OCI-LY3 (cell line): ENCODE data around the gene MED22.

ENCODE experiments used
- H2AFZ ChIP-seq: fragments of 200-600, 300-600 bp; shearing (Covaris generic); 2 replicates; pipeline ENCODE4 v1.6.0; 2014; ENCODE audit warnings: antibody characterized with exemption, low read depth, low read length
- H3K27ac ChIP-seq: fragments of 200-600, 300-600 bp; sonication (generic); 2 replicates; pipeline ENCODE4 v1.5.1; 2014; ENCODE audit warnings: mild to moderate bottlenecking, low read length, moderate library complexity, mixed read lengths
- H3K27me3 ChIP-seq: fragments of 200-600, 300-600 bp; sonication (generic); 2 replicates; pipeline ENCODE4 v1.6.1; 2014; ENCODE audit warnings: low read depth, low read length, mixed read lengths
- H3K36me3 ChIP-seq: fragments of 200-600, 300-600 bp; sonication (generic); replicated peaks from 2 replicates; pipeline ENCODE3; 2014; ENCODE audit warnings: low read depth, low read length, mixed read lengths
- H3K4me1 ChIP-seq: fragments of 300-600, 200-600 bp; sonication (generic); 2 replicates; pipeline ENCODE4 v1.6.1; 2014; ENCODE audit warnings: low read length, mixed read lengths
- H3K4me2 ChIP-seq: fragments of 200-600, 300-600 bp; sonication (generic); 2 replicates; pipeline ENCODE4 v1.6.1; 2014; ENCODE audit warnings: low read length, mixed read lengths
- H3K4me3 ChIP-seq: fragments of 300-600, 200-600 bp; sonication (generic); 2 replicates; pipeline ENCODE4 v1.5.1; 2014; ENCODE audit warnings: antibody characterized with exemption, mild to moderate bottlenecking, low read length, moderate library complexity
- H3K79me2 ChIP-seq: fragments of 300-600, 200-600 bp; shearing (Covaris generic); 2 replicates; pipeline ENCODE4 v1.6.1; 2014; ENCODE audit warnings: mild to moderate bottlenecking, low read length, mixed read lengths
- H3K9ac ChIP-seq: fragments of 300-600, 200-600 bp; shearing (Covaris generic); 2 replicates; pipeline ENCODE4 v1.6.0; 2014; ENCODE audit warnings: mild to moderate bottlenecking, low read length, moderate library complexity
- H3K9me3 ChIP-seq: fragments of 200-600, 300-600 bp; shearing (Covaris generic); 2 replicates; pipeline ENCODE4 v1.6.1; 2014; ENCODE audit warnings: low read length, mixed read lengths; ENCODE audit not compliant: insufficient read depth
- H4K20me1 ChIP-seq: fragments of 200-600, 300-600 bp; sonication (generic); 2 replicates; pipeline ENCODE4 v1.6.1; 2016; ENCODE audit warnings: low read length, mixed read lengths; ENCODE audit not compliant: insufficient read depth
- CTCF ChIP-seq: fragments of 200-600, 300-600 bp; sonication (generic); IDR thresholded peaks from 2 replicates; pipeline ENCODE4 v1.5.1; 2014; ENCODE audit warnings: antibody characterized with exemption, low read length, low read depth
- EZH2phosphoT487 ChIP-seq: fragments of 200-600 bp; shearing (Covaris generic); IDR thresholded peaks from 2 replicates; pipeline ENCODE4 v1.6.1; 2018; ENCODE audit warnings: antibody characterized with exemption, mixed run types, low read depth

Gene MED22

GRCh38 chr9:133389025-133389557 lies 41.2 kb upstream of the MED22 start:
- no peak overlapping the region for H3K4me3 ChIP-seq
- H3K4me2 ChIP-seq, result no peak overlapping the region
- H2AFZ ChIP-seq, result no peak overlapping the region
- no peaks in the 10 kb centered on the region for H3K27me3 ChIP-seq
- no peaks in the 10 kb centered on the region for H3K9me3 ChIP-seq
- TF ChIP-seq CTCF (no peak), EZH2phosphoT487 (no peak)
- no peaks in the 10 kb centered on the region for H3K4me1 ChIP-seq
- no peaks in the 10 kb centered on the region for H3K79me2 ChIP-seq
- H3K36me3 ChIP-seq, result no peaks in the 10 kb centered on the region
- no peaks in the 10 kb centered on the region for H4K20me1 ChIP-seq
- no peak overlapping the region for H3K9ac ChIP-seq
- no peak overlapping the region for H3K27ac ChIP-seq

- Histone ChIP-seq H3K9ac (no peak overlapping the region), H2AFZ (no peak overlapping the region), H3K27me3 (no peaks in the 10 kb centered on the region), H3K36me3 (no peaks in the 10 kb centered on the region), H3K4me1 (no peaks in the 10 kb centered on the region), H3K79me2 (no peaks in the 10 kb centered on the region), H3K4me2 (no peak overlapping the region), H3K9me3 (no peaks in the 10 kb centered on the region; the same call in 1 of the 2 replicates), H4K20me1 (no peaks in the 10 kb centered on the region), H3K27ac (no peak overlapping the region), H3K4me3 (no peak overlapping the region)
- TF ChIP-seq EZH2phosphoT487 (no peak), CTCF (no peak)
Observed at GRCh38 chr9:133387680-133388079, 39.7 kb upstream of the MED22 start.

DNA sequence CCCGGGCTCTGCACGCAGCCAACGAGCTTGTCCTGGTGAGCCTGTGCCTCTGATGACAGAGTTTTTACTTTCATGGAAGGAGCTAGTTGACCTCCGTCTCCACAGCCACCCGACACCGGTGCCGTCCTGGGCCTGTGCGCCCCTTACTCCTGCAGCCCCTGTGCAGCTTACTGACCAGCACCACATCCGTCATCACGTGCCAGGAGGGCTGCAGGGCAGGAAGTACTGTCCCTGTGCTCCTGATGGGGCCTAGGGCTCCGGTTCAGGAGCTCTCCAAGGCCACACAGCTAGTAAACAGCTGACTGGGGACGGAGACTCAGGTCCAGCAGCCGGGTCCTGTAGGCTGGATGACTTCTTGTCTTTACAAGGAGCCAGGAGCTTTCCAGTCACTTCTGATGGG lies 38.4 kb upstream of the MED22 start:
- Histone ChIP-seq H3K4me2 (no peak overlapping the region), H3K4me1 (no peaks in the 10 kb centered on the region), H3K79me2 (no peaks in the 10 kb centered on the region), H3K4me3 (no peak overlapping the region), H4K20me1 (no peaks in the 10 kb centered on the region), H3K27me3 (no peaks in the 10 kb centered on the region), H2AFZ (no peak overlapping the region), H3K9ac (no peak overlapping the region), H3K27ac (no peak overlapping the region), H3K9me3 (no peaks in the 10 kb centered on the region; the same call in 1 of the 2 replicates), H3K36me3 (no peaks in the 10 kb centered on the region)
- TF ChIP-seq EZH2phosphoT487 (no peak), CTCF (no peak)

DNA sequence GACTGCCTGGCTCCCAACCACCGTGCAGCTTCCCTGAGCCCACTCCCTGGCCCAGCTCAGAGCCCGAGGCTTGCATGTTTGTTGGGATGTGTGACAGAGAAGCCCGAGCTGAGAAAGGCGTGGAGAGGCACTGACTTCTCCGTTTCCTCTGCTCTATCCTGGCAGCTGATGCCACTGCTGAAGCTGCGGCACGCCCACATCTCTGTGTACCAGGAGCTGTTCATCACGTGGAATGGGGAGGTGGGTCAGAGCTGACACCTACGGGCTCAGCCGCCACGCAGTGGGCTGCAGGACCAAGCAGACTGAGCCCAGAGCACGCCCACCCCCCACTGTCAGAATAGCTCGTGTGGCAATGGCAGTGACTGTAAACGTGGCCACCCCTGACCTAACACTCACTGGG lies 37.5 kb upstream of the MED22 start:
- H3K4me3 ChIP-seq, result no peak overlapping the region
- no peaks in the 10 kb centered on the region for H3K4me1 ChIP-seq
- no peak overlapping the region for H3K4me2 ChIP-seq

More for the DNA sequence above, 37.5 kb upstream of the MED22 start:
- H3K9ac ChIP-seq, result no peak overlapping the region
- TF ChIP-seq EZH2phosphoT487 (no peak), CTCF (no peak)
- no peaks in the 10 kb centered on the region for H3K79me2 ChIP-seq
- no peaks in the 10 kb centered on the region for H3K36me3 ChIP-seq
- H3K27ac ChIP-seq, result no peak overlapping the region
- H4K20me1 ChIP-seq, result no peaks in the 10 kb centered on the region
- no peaks in the 10 kb centered on the region for H3K27me3 ChIP-seq
- H3K9me3 ChIP-seq, result no peaks in the 10 kb centered on the region; the same call in 1 of the 2 replicates
- H2AFZ ChIP-seq, result no peak overlapping the region
